A549 (cell line): Measurements from ENCODE around the gene ATP6V1B1. TPM values are rescaled to one million over a fixed set of nuclear protein-coding genes. Genes with fewer than 3 reads are reported as not detected.
A peak's percentile ranks its signal among the peaks of the same experiment; 100 is the strongest.

Source experiments
- ATAC-seq, 2 experiments: fragments of 200-7000 bp in 1 of 2; fragments of >200 bp in 1 of 2; cut with Nextera tagmentation in 1 of 2; cut with Tn5 transposase in 1 of 2; 3 replicates each; pipeline versions ENCODE4 v1.8.0 to v1.9.1; 2018 to 2020; ENCODE audit warnings: mild to moderate bottlenecking in 1 of 2, moderate library complexity in 1 of 2
- CTCF ChIA-PET: fragments of 300-600 bp; sonication (Branson Sonifier 250); formaldehyde crosslinking; extraction: SDS; loops from one replicate; lab custom pipeline; 2021; ENCODE audit warnings: antibody characterized with exemption, inconsistent platforms; lab: Yijun Ruan, JAX
- POLR2A ChIA-PET: fragments of 350-600 bp; formaldehyde crosslinking; extraction: SDS; loops from one replicate; lab custom pipeline; 2021; ENCODE audit warnings: antibody characterized with exemption, inconsistent platforms; lab: Yijun Ruan, JAX
- DNase-seq, 2 experiments: peaks; one replicate each; pipeline versions ENCODE4 v3.0.0 to v3.0.0-alpha.2; 2011 to 2016; ENCODE audit warnings: low read depth in 1 of 2, low spot score in 1 of 2
- FAIRE-seq: peaks from 2 replicates; lab custom pipeline; 2011; peaks lifted over from hg19 to GRCh38; lab: Jason Lieb, UNC
- H3K27ac ChIP-seq, 2 experiments: fragments of >200 bp; sonication (Bioruptor Twin); formaldehyde crosslinking; 3 replicates each; pipeline ENCODE4 v1.5.1; 2016 to 2017
- H3K4me1 ChIP-seq: fragments of >200 bp; sonication (Bioruptor Twin); formaldehyde crosslinking; 3 replicates; pipeline ENCODE4 v1.6.1; 2016
- H3K4me2 ChIP-seq: fragments of >200 bp; sonication (Bioruptor Twin); formaldehyde crosslinking; 3 replicates; pipeline ENCODE4 v1.6.1; 2016
- H3K4me3 ChIP-seq: fragments of >200 bp; sonication (Bioruptor Twin); formaldehyde crosslinking; 3 replicates; pipeline ENCODE4 v1.5.1; 2016
- H3K9me3 ChIP-seq: fragments of >200 bp; sonication (Bioruptor Twin); formaldehyde crosslinking; 3 replicates; pipeline ENCODE4 v1.6.1; 2016
- BCL3 ChIP-seq: fragments of >200 bp; sonication (Bioruptor Twin); formaldehyde crosslinking; IDR thresholded peaks from 3 replicates; pipeline ENCODE4 v1.6.1; 2016
- BHLHE40 ChIP-seq: IDR thresholded peaks from 2 replicates; pipeline ENCODE4 v1.6.1; 2012; ENCODE audit warnings: low read depth, low read length, inconsistent platforms
- CBX8 ChIP-seq: fragments of 200-600 bp; sonication (generic); IDR thresholded peaks from 2 replicates; pipeline ENCODE4 v1.6.1; 2016
- CEBPB ChIP-seq, 2 experiments: fragments of >200 bp in 1 of 2; sonication (Bioruptor Twin) in 1 of 2; formaldehyde crosslinking in 1 of 2; IDR thresholded peaks; 2 replicates each; pipeline ENCODE4 v1.6.1; 2012 to 2016
- CHD2 ChIP-seq: fragments of 150-350 bp; IDR thresholded peaks from 2 replicates; pipeline ENCODE4 v1.6.1; 2014; ENCODE audit warnings: low read length; ENCODE audit not compliant: partially characterized antibody
- E2F6 ChIP-seq: IDR thresholded peaks from 2 replicates; pipeline ENCODE4 v1.6.1; 2012; ENCODE audit warnings: low read depth, borderline replicate concordance
- ELK1 ChIP-seq: fragments of 150-350 bp; IDR thresholded peaks from 2 replicates; pipeline ENCODE4 v1.6.1; 2014; ENCODE audit warnings: low read depth, mild to moderate bottlenecking, low read length
- ESRRA ChIP-seq: fragments of 150-350 bp; IDR thresholded peaks from 2 replicates; pipeline ENCODE4 v1.6.1; 2014; ENCODE audit warnings: mild to moderate bottlenecking, low read length, borderline replicate concordance
- FOSB ChIP-seq: fragments of 250-450 bp; sonication (Bioruptor Pico); IDR thresholded peaks from 2 replicates; pipeline ENCODE4 v1.5.0; 2020; ENCODE audit warnings: mild to moderate bottlenecking, moderate library complexity
- FOXS1 ChIP-seq: fragments of 250-450 bp; sonication (Bioruptor Pico); IDR thresholded peaks from 2 replicates; pipeline ENCODE4 v1.5.0; 2020; ENCODE audit warnings: mild to moderate bottlenecking, moderate library complexity
- HDAC2 ChIP-seq: fragments of 200-600 bp; sonication (generic); IDR thresholded peaks from 2 replicates; pipeline ENCODE4 v1.6.1; 2016
- HOXA7 ChIP-seq: fragments of 250-450 bp; sonication (Bioruptor Pico); IDR thresholded peaks from 2 replicates; pipeline ENCODE4 v1.5.0; 2020; ENCODE audit warnings: mild to moderate bottlenecking, moderate library complexity
- JUN ChIP-seq, 2 experiments: fragments of >200 bp; sonication (Bioruptor Twin); formaldehyde crosslinking; IDR thresholded peaks; 2 replicates in 1 of 2; 3 replicates in 1 of 2; pipeline ENCODE4 v1.6.1; 2016 to 2017
- KDM1A ChIP-seq: fragments of 200-600 bp; sonication (generic); IDR thresholded peaks from 2 replicates; pipeline ENCODE4 v1.6.1; 2016; ENCODE audit warnings: low read depth, mild to moderate bottlenecking
- MAX ChIP-seq: IDR thresholded peaks from 2 replicates; pipeline ENCODE4 v1.6.1; 2012
- MYC ChIP-seq: IDR thresholded peaks from 2 replicates; pipeline ENCODE4 v1.6.1; 2012; ENCODE audit warnings: mild to moderate bottlenecking, inconsistent platforms, low read length, improper control_type of control experiment, borderline replicate concordance
- NFE2L2 ChIP-seq: fragments of 150-350 bp; conservative IDR thresholded peaks from 2 replicates; pipeline ENCODE4 v1.6.1; 2014; ENCODE audit warnings: low read length
- NPAS2 ChIP-seq: fragments of 250-450 bp; sonication (Bioruptor Pico); IDR thresholded peaks from 2 replicates; pipeline ENCODE4 v1.8.0; 2022; ENCODE audit warnings: mild to moderate bottlenecking, moderate library complexity, borderline replicate concordance
- PHF8 ChIP-seq: fragments of 200-600 bp; sonication (generic); IDR thresholded peaks from 2 replicates; pipeline ENCODE4 v1.6.1; 2016; ENCODE audit warnings: low read depth, mild to moderate bottlenecking, antibody characterized with exemption, moderate library complexity, borderline replicate concordance
- POLR2A ChIP-seq: IDR thresholded peaks from 2 replicates; pipeline ENCODE4 v1.6.1; 2012; ENCODE audit warnings: mild to moderate bottlenecking, low read length
- POLR2AphosphoS2 ChIP-seq: conservative IDR thresholded peaks from 2 replicates; pipeline ENCODE4 v1.6.1; 2012; ENCODE audit warnings: low read length, improper control_type of control experiment, inconsistent platforms
- RARB ChIP-seq: fragments of 250-450 bp; sonication (Bioruptor Pico); IDR thresholded peaks from 2 replicates; pipeline ENCODE4 v1.8.0; 2021; ENCODE audit warnings: mild to moderate bottlenecking, moderate library complexity
- RCOR1 ChIP-seq: fragments of 150-350 bp; IDR thresholded peaks from 2 replicates; pipeline ENCODE4 v1.6.1; 2014; ENCODE audit warnings: antibody characterized with exemption, low read length, low read depth
- REST ChIP-seq: fragments of 200-600 bp; sonication (generic); IDR thresholded peaks from 2 replicates; pipeline ENCODE4 v1.6.1; 2016; ENCODE audit warnings: antibody characterized with exemption, mild to moderate bottlenecking, moderate library complexity
- RFX5 ChIP-seq: fragments of 450-650 bp; IDR thresholded peaks from 2 replicates; pipeline ENCODE4 v1.7.1; 2014; ENCODE audit warnings: antibody characterized with exemption, mild to moderate bottlenecking, moderate library complexity
- RNF2 ChIP-seq: fragments of 200-600 bp; sonication (generic); IDR thresholded peaks from 2 replicates; pipeline ENCODE4 v1.6.1; 2016; ENCODE audit warnings: low read depth, mild to moderate bottlenecking, antibody characterized with exemption, moderate library complexity, borderline replicate concordance
- TFCP2L1 ChIP-seq: fragments of 250-450 bp; sonication (Bioruptor Pico); IDR thresholded peaks from 2 replicates; pipeline ENCODE4 v1.5.0; 2021; ENCODE audit warnings: mild to moderate bottlenecking
- WGBS: methylation state at CpG from one replicate; pipeline ENCODE4 v1.1.6; 2017; ENCODE audit errors: missing lambda C conversion rate; 5-methylcytosine and 5-hydroxymethylcytosine counted together
- polyA plus RNA-seq, 4 experiments: library from polyadenylated mRNA; depleted of rRNA in 3 of 4; stranded (reverse); fragments of >200 nt; fragmentation: RNase III in 1 of 4; extraction: RNeasy Plus Mini Kit Qiagen cat#74134 plus additional on column Dnase treatment in 1 of 4; gene quantifications; 2 replicates in 3 of 4; 3 replicates in 1 of 4; pipeline ENCODE4 v1.2.3, GENCODE V29; 2011 to 2017

ATP6V1B1 gene
- polyA plus RNA-seq, 2 of the 4 experiments (the other 2 are of a cell fraction), result 1.9 to 2.5 TPM

GRCh38 chr2:70898363-70899240, 37.1 kb upstream of the ATP6V1B1 start:
- no peak for ATAC-seq
- POLR2A ChIA-PET, result no interaction called here
- Histone ChIP-seq H3K4me1 (peaks cover 11% of the 10 kb centered on the region), H3K4me3 (no peak overlapping the region), H3K4me2 (no peak overlapping the region), H3K27ac (no peak overlapping the region), H3K9me3 (no peaks in the 10 kb centered on the region)
- FAIRE-seq, result no peak
- no peak for DNase-seq
- TF ChIP-seq KDM1A, result no peak
- WGBS, result 87% methylated on average over 16 of the region's 16 CpGs
- CTCF ChIA-PET, result interaction anchor here (1.1 to 1.6 kb wide), 2 partner anchors 16 to 51 kb away, joined by 3 to 4 read pairs; no protein-coding TSS in a partner anchor

- peak overlapping the region; percentile 79 for H3K4me3 ChIP-seq
- no peak for TF ChIP-seq NFE2L2
- no peak for TF ChIP-seq MYC
- TF ChIP-seq TFCP2L1, result no peak
- TF ChIP-seq E2F6, result peak; percentile 69
- no peak for TF ChIP-seq CBX8
- TF ChIP-seq RCOR1, result no peak
- TF ChIP-seq FOXS1 (CRISPR knock-in tag), result no peak
- peak; percentile 54 for TF ChIP-seq RNF2
- no peak for TF ChIP-seq FOSB (CRISPR knock-in tag)
- TF ChIP-seq REST, result no peak
- TF ChIP-seq RFX5, result no peak
- no peak for TF ChIP-seq ESRRA
- TF ChIP-seq ELK1, result no peak
- no peak; the same call in 1 of the 2 replicates for TF ChIP-seq HDAC2
- TF ChIP-seq CHD2, result no peak
- no peak for TF ChIP-seq NPAS2
- TF ChIP-seq POLR2A, result peak; percentile 28; the same call in 1 of the 2 replicates
- TF ChIP-seq HOXA7, result no peak
- TF ChIP-seq POLR2AphosphoS2, result no peak
- TF ChIP-seq KDM1A, result no peak
- peak in 1 of 2 experiments; percentile 34; a peak in 1 of 5 replicates for TF ChIP-seq JUN (IDR thresholded peaks at IDR 0.05)
- no peak for TF ChIP-seq BHLHE40
- no peak for TF ChIP-seq BCL3
- no peak for TF ChIP-seq RARB (CRISPR knock-in tag)
- TF ChIP-seq CEBPB (IDR thresholded peaks at IDR 0.05), result peak; percentile 67 to 87
- TF ChIP-seq MAX, result peak; percentile 51
- TF ChIP-seq PHF8, result peak; percentile 31; the same call in 1 of the 2 replicates
Observed at GRCh38 chr2:70901227-70902066, 34.3 kb upstream of the ATP6V1B1 start.

More at GRCh38 chr2:70901227-70902066, 34.3 kb upstream of the ATP6V1B1 start:
- POLR2A ChIA-PET, result interaction anchor here (1.1 to 1.7 kb wide), 2 partner anchors 11 to 19 kb away, joined by 4 read pairs; no protein-coding TSS in a partner anchor
- no peaks in the 10 kb centered on the region for H3K9me3 ChIP-seq
- H3K4me2 ChIP-seq, result peak overlapping the region; percentile 85
- FAIRE-seq (no peak), ATAC-seq (peak; percentile 52 to 58), DNase-seq (peak in 1 of 2 experiments; percentile 61)
- peaks cover 11% of the 10 kb centered on the region for H3K4me1 ChIP-seq
- H3K27ac ChIP-seq, result peak overlapping the region; percentile 81 to 93
- CTCF ChIA-PET, result interaction anchor here (1.1 to 1.8 kb wide), 3 partner anchors 10 to 112 kb away, joined by 4 read pairs; no protein-coding TSS in a partner anchor
- WGBS, result 4% methylated on average over 65 of the region's 79 CpGs
